Hematopoietic multipotent progenitor cell (in vitro differentiated cells): ENCODE results near the gene ANKRD37. TPM values are rescaled to one million over a fixed set of nuclear protein-coding genes. Genes with fewer than 3 reads are reported as not detected.

Experiments
- DNase-seq, 3 donors: peaks; one replicate each; pipeline ENCODE4 v3.0.0-alpha.2; 2011 to 2015; ENCODE audit warnings: low read depth in 2 of 3, low spot score in 2 of 3
- small RNA-seq: library from RNA; depleted of rRNA; stranded (forward); fragments of <200 nt; gene quantifications from one replicate; pipeline ENCODE3, GENCODE V24; 2012
- total RNA-seq: library from RNA; depleted of rRNA; stranded (reverse); fragments of >200 nt; gene quantifications from one replicate; pipeline ENCODE4 v1.2.3, GENCODE V29; 2012

Gene ANKRD37
- total RNA-seq, 1 donor = 4.3 TPM

GRCh38 chr4:185412412-185412811 lies 15.8 kb downstream of the ANKRD37 start:
- no peak for DNase-seq

GRCh38 chr4:185416955-185417354 lies 20.3 kb downstream of the ANKRD37 start:
- no peak for DNase-seq

- DNase-seq = no peak
Measured at GRCh38 chr4:185421366-185422124, 24.9 kb downstream of the ANKRD37 start.

DNA sequence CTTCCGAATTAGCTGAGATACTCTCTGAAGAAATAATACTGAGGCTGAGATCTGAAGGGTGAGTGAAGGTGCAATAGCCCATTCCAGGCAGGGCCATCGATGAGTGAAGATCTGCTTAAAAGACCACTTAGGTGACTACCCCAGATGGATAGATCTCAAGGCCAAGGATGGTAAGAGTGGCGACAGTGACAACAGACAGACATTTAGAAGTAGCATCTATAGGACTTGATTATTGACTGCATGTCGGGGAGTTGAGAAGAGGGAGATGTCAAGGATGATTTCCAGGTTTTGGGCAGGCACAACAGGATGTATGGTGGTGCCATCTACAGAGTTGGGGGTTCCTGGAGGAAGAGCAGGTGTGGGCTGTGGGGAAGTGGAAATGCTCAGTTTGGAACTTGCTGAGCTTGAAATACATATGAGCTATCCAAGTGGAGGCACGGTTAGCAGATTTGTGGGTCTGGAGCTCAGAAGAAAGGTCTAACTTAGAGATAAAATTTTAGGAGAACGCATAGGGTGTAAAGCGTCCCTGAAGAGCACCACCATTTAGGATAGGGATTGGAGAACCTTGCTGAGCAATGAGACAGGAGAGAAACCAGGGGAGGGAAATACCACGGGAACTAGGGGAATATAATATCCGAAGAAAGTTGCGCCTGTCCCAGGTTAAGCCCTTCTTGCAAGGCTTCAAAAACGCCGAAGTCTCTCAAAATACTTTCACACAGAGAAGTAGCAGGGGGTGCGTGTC lies 28.4 kb downstream of the ANKRD37 start:
- peak; percentile 7 to 35 (median 10) for DNase-seq

GRCh38 chr4:185425647-185426352 lies 29.2 kb downstream of the ANKRD37 start, which contains the start of gene UFSP2:
TSS of gene UFSP2 (minus strand) at chr4:185425964. CDS start at chr4:185425868, 96 bp downstream.
- peak; percentile 91 to 94 (median 94) for DNase-seq

- DNase-seq = no peak
Measured at GRCh38 chr4:185426960-185427688, 30.5 kb downstream of the ANKRD37 start.

- DNase-seq = no peak
Measured at GRCh38 chr4:185429660-185430059, 33.0 kb downstream of the ANKRD37 start.

- DNase-seq = no peak
Measured at GRCh38 chr4:185435466-185435865, 38.8 kb downstream of the ANKRD37 start.

- no peak for DNase-seq
Measured at GRCh38 chr4:185437809-185438208, 41.2 kb downstream of the ANKRD37 start.

GRCh38 chr4:185441479-185441878 lies 44.8 kb downstream of the ANKRD37 start:
- no peak for DNase-seq

GRCh38 chr4:185445209-185445608 lies 48.6 kb downstream of the ANKRD37 start:
- no peak for DNase-seq

Small RNA genes lying within 50 kb of the gene (small RNA-seq; reads per million reads assigned to genes)
- not detected for gene RF00019

Other genes with a start within 250 kb of the ANKRD37 start
- gene CFAP97, start 192.8 kb upstream of the ANKRD37 start, total RNA-seq = 10.0 TPM
- 0.81 TPM for gene SNX25, start 187.2 kb upstream of the ANKRD37 start, total RNA-seq
- gene LRP2BP, start 917 bp upstream of the ANKRD37 start, total RNA-seq = 0.54 TPM
- 16.2 TPM for gene UFSP2, start 29.1 kb downstream of the ANKRD37 start, total RNA-seq
- gene CCDC110, start 74.9 kb downstream of the ANKRD37 start, total RNA-seq = not detected
- under 0.01 TPM for gene PDLIM3, start 138.7 kb downstream of the ANKRD37 start, total RNA-seq